CD8-positive, alpha-beta memory T cell (primary cell): Measurements from ENCODE around the gene GPC6. TPM values are rescaled to one million over a fixed set of nuclear protein-coding genes. Genes with fewer than 3 reads are reported as not detected.

Experiments used
- CTCF ChIA-PET: fragments of 350-600 bp; sonication (Branson Sonifier 250); formaldehyde crosslinking; loops from one replicate; lab custom pipeline; 2021; ENCODE audit warnings: antibody characterized with exemption; lab: Charles Lee
- POLR2A ChIA-PET: fragments of 350-600 bp; sonication (Branson Sonifier 250); formaldehyde crosslinking; loops from one replicate; lab custom pipeline; 2021; ENCODE audit warnings: antibody characterized with exemption; lab: Charles Lee
- DNase-seq, 5 donors: peaks; one replicate each; pipeline versions ENCODE4 v3.0.0 to v3.0.0-alpha.2; 2020 to 2022; ENCODE audit warnings: mixed read lengths in 1 of 5
- H3K27ac ChIP-seq: one replicate; pipeline ENCODE4 v1.7.0; 2013; ENCODE audit warnings: low read depth, mild to moderate bottlenecking, low read length, moderate library complexity
- H3K27me3 ChIP-seq: 2 replicates; pipeline ENCODE4 v1.7.0; 2013; ENCODE audit warnings: low read length, mild to moderate bottlenecking; ENCODE audit not compliant: insufficient read depth, poor library complexity, severe bottlenecking
- H3K36me3 ChIP-seq: 2 replicates; pipeline ENCODE4 v1.7.0; 2013; ENCODE audit warnings: mild to moderate bottlenecking, low read length, moderate library complexity; ENCODE audit not compliant: insufficient read depth
- H3K4me1 ChIP-seq: 2 replicates; pipeline ENCODE4 v1.7.0; 2013; ENCODE audit warnings: mild to moderate bottlenecking, low read length, moderate library complexity; ENCODE audit not compliant: insufficient read depth
- H3K4me3 ChIP-seq: 2 replicates; pipeline ENCODE4 v1.7.0; 2013; ENCODE audit warnings: mild to moderate bottlenecking, low read length
- H3K9me3 ChIP-seq: 2 replicates; pipeline ENCODE4 v1.7.0; 2013; ENCODE audit warnings: mild to moderate bottlenecking, low read length
- H3K27ac Mint-ChIP-seq, 8 donors: one replicate each; pipeline ENCODE4 v1.8.0; 2020 to 2021; ENCODE audit warnings: mixed read lengths in 8 of 8, mild to moderate bottlenecking in 6 of 8, inconsistent platforms in 3 of 8, moderate library complexity in 3 of 8
- H3K27me3 Mint-ChIP-seq, 2 donors: one replicate each; pipeline ENCODE4 v1.8.0; 2020 to 2021; ENCODE audit warnings: mixed read lengths in 2 of 2, mild to moderate bottlenecking in 1 of 2, moderate library complexity in 1 of 2
- H3K36me3 Mint-ChIP-seq, 3 donors: one replicate each; pipeline ENCODE4 v1.8.0; 2020 to 2021; ENCODE audit warnings: mixed read lengths in 3 of 3, inconsistent platforms in 1 of 3, mild to moderate bottlenecking in 1 of 3
- H3K4me1 Mint-ChIP-seq, 3 donors: one replicate each; pipeline ENCODE4 v1.8.0; 2020 to 2021; ENCODE audit warnings: mixed read lengths in 3 of 3, inconsistent platforms in 1 of 3, mild to moderate bottlenecking in 1 of 3
- H3K4me3 Mint-ChIP-seq, 7 donors: one replicate each; pipeline ENCODE4 v1.8.0; 2020 to 2021; ENCODE audit warnings: mixed read lengths in 7 of 7, mild to moderate bottlenecking in 6 of 7, moderate library complexity in 4 of 7, inconsistent platforms in 2 of 7
- H3K9me3 Mint-ChIP-seq, 5 donors: one replicate each; pipeline ENCODE4 v1.8.0; 2020 to 2022; ENCODE audit warnings: mixed read lengths in 5 of 5, mild to moderate bottlenecking in 3 of 5, moderate library complexity in 2 of 5, inconsistent platforms in 1 of 5
- polyA plus RNA-seq: library from polyadenylated mRNA; unstranded; fragments of 300-500 nt; fragmentation: Illumina TruSeq; gene quantifications from one replicate; pipeline ENCODE4 v1.2.3, GENCODE V29; 2021
- total RNA-seq, 2 experiments: library from RNA; stranded (reverse); gene quantifications; one replicate each; pipeline ENCODE4 v1.2.3, GENCODE V29; 2021

Gene GPC6
- total and polyA plus RNA-seq, 3 experiments from 2014 or later: not detected

- ChIA-PET POLR2A (no interaction called here), CTCF (no interaction called here)
- Mint-ChIP-seq H3K4me3 (no peak overlapping the region), H3K27ac (no peak overlapping the region), H3K9me3 (no peaks in the 10 kb centered on the region), H3K4me1 (no peaks in the 10 kb centered on the region), H3K36me3 (no peaks in the 10 kb centered on the region), H3K27me3 (peaks cover 3 to 11% of the 10 kb centered on the region in 2 donors)
- no peak overlapping the region for H3K4me3 ChIP-seq
- no peak for DNase-seq
- no peaks in the 10 kb centered on the region for H3K27me3 ChIP-seq
- no peaks in the 10 kb centered on the region for H3K9me3 ChIP-seq
- no peaks in the 10 kb centered on the region for H3K4me1 ChIP-seq
- no peak overlapping the region for H3K27ac ChIP-seq
- H3K36me3 ChIP-seq: no peaks in the 10 kb centered on the region
Measured at GRCh38 chr13:94030415-94031119, 804.0 kb downstream of the GPC6 start.

GRCh38 chr13:94031609-94032008, 805.0 kb downstream of the GPC6 start:
- CTCF ChIA-PET: no interaction called here
- no peak overlapping the region for H3K4me3 Mint-ChIP-seq
- Histone ChIP-seq H3K4me3 (no peak overlapping the region), H3K36me3 (no peaks in the 10 kb centered on the region), H3K4me1 (no peaks in the 10 kb centered on the region), H3K27ac (no peak overlapping the region), H3K9me3 (no peaks in the 10 kb centered on the region), H3K27me3 (no peaks in the 10 kb centered on the region)
- H3K4me1 Mint-ChIP-seq: no peaks in the 10 kb centered on the region
- DNase-seq: no peak
- no peaks in the 10 kb centered on the region for H3K36me3 Mint-ChIP-seq
- POLR2A ChIA-PET: no interaction called here
- peaks cover 1 to 14% of the 10 kb centered on the region in 2 donors for H3K27me3 Mint-ChIP-seq
- H3K9me3 Mint-ChIP-seq: no peaks in the 10 kb centered on the region
- H3K27ac Mint-ChIP-seq: no peak overlapping the region

- CTCF ChIA-PET: no interaction called here
- POLR2A ChIA-PET: no interaction called here
- Mint-ChIP-seq H3K9me3 (no peaks in the 10 kb centered on the region), H3K27me3 (peaks cover 1 to 19% of the 10 kb centered on the region in 2 donors), H3K4me3 (no peak overlapping the region), H3K36me3 (no peaks in the 10 kb centered on the region), H3K4me1 (no peaks in the 10 kb centered on the region), H3K27ac (no peak overlapping the region)
- Histone ChIP-seq H3K27ac (no peak overlapping the region), H3K9me3 (no peaks in the 10 kb centered on the region), H3K4me3 (no peak overlapping the region), H3K36me3 (no peaks in the 10 kb centered on the region), H3K4me1 (no peaks in the 10 kb centered on the region), H3K27me3 (no peaks in the 10 kb centered on the region)
- no peak for DNase-seq
Measured at GRCh38 chr13:94033098-94033497, 806.5 kb downstream of the GPC6 start.

GRCh38 chr13:94033830-94034642, 807.4 kb downstream of the GPC6 start:
- CTCF ChIA-PET: no interaction called here
- POLR2A ChIA-PET: no interaction called here
- H3K27me3 Mint-ChIP-seq: peaks cover 1 to 19% of the 10 kb centered on the region in 2 donors
- Histone ChIP-seq H3K27ac (no peak overlapping the region), H3K9me3 (no peaks in the 10 kb centered on the region), H3K4me3 (no peak overlapping the region), H3K36me3 (no peaks in the 10 kb centered on the region), H3K4me1 (no peaks in the 10 kb centered on the region), H3K27me3 (no peaks in the 10 kb centered on the region)
- H3K36me3 Mint-ChIP-seq: no peaks in the 10 kb centered on the region
- no peak for DNase-seq
- no peaks in the 10 kb centered on the region for H3K4me1 Mint-ChIP-seq
- H3K4me3 Mint-ChIP-seq: no peak overlapping the region
- H3K9me3 Mint-ChIP-seq: no peaks in the 10 kb centered on the region
- no peak overlapping the region for H3K27ac Mint-ChIP-seq

GRCh38 chr13:94050039-94050438, 823.4 kb downstream of the GPC6 start:
- Histone ChIP-seq H3K27ac (no peak overlapping the region), H3K27me3 (no peaks in the 10 kb centered on the region), H3K36me3 (no peaks in the 10 kb centered on the region), H3K4me1 (no peaks in the 10 kb centered on the region), H3K9me3 (no peaks in the 10 kb centered on the region), H3K4me3 (no peak overlapping the region)
- H3K4me1 Mint-ChIP-seq: no peaks in the 10 kb centered on the region
- ChIA-PET POLR2A (no interaction called here), CTCF (no interaction called here)
- no peaks in the 10 kb centered on the region for H3K9me3 Mint-ChIP-seq
- H3K36me3 Mint-ChIP-seq: no peaks in the 10 kb centered on the region
- H3K27ac Mint-ChIP-seq: no peak overlapping the region
- H3K4me3 Mint-ChIP-seq: no peak overlapping the region
- peaks cover 8 to 48% of the 10 kb centered on the region in 2 donors for H3K27me3 Mint-ChIP-seq
- no peak for DNase-seq

GRCh38 chr13:94050686-94051085, 824.1 kb downstream of the GPC6 start:
- H3K27me3 Mint-ChIP-seq: peaks cover 6 to 48% of the 10 kb centered on the region in 2 donors
- H3K9me3 Mint-ChIP-seq: no peaks in the 10 kb centered on the region
- Histone ChIP-seq H3K4me3 (no peak overlapping the region), H3K27ac (no peak overlapping the region), H3K36me3 (no peaks in the 10 kb centered on the region), H3K4me1 (no peaks in the 10 kb centered on the region), H3K27me3 (no peaks in the 10 kb centered on the region), H3K9me3 (no peaks in the 10 kb centered on the region)
- H3K4me3 Mint-ChIP-seq: no peak overlapping the region
- H3K27ac Mint-ChIP-seq: no peak overlapping the region
- no peak for DNase-seq
- no peaks in the 10 kb centered on the region for H3K4me1 Mint-ChIP-seq
- POLR2A ChIA-PET: no interaction called here
- CTCF ChIA-PET: no interaction called here
- no peaks in the 10 kb centered on the region for H3K36me3 Mint-ChIP-seq

GRCh38 chr13:94053986-94054593, 827.5 kb downstream of the GPC6 start:
- no peak overlapping the region for H3K4me3 Mint-ChIP-seq

GRCh38 chr13:94056362-94056990, 829.9 kb downstream of the GPC6 start:
- Histone ChIP-seq H3K4me1 (no peaks in the 10 kb centered on the region), H3K9me3 (no peaks in the 10 kb centered on the region), H3K36me3 (no peaks in the 10 kb centered on the region), H3K27me3 (no peaks in the 10 kb centered on the region), H3K27ac (no peak overlapping the region), H3K4me3 (no peak overlapping the region)
- Mint-ChIP-seq H3K36me3 (no peaks in the 10 kb centered on the region), H3K4me3 (no peak overlapping the region), H3K27me3 (peaks cover 1 to 16% of the 10 kb centered on the region in 2 donors), H3K9me3 (no peaks in the 10 kb centered on the region), H3K27ac (no peak overlapping the region), H3K4me1 (no peaks in the 10 kb centered on the region)
- DNase-seq: no peak
- ChIA-PET CTCF (no interaction called here), POLR2A (no interaction called here)

More at GRCh38 chr13:94053986-94054593, 827.5 kb downstream of the GPC6 start:
- H3K36me3 ChIP-seq: no peaks in the 10 kb centered on the region
- no peak for DNase-seq
- Mint-ChIP-seq H3K27ac (no peak overlapping the region), H3K4me1 (no peaks in the 10 kb centered on the region), H3K9me3 (no peaks in the 10 kb centered on the region), H3K27me3 (peaks cover 4 to 31% of the 10 kb centered on the region in 2 donors), H3K36me3 (no peaks in the 10 kb centered on the region)
- no peak overlapping the region for H3K4me3 ChIP-seq
- ChIA-PET CTCF (no interaction called here), POLR2A (no interaction called here)
- no peaks in the 10 kb centered on the region for H3K4me1 ChIP-seq
- no peaks in the 10 kb centered on the region for H3K9me3 ChIP-seq
- no peaks in the 10 kb centered on the region for H3K27me3 ChIP-seq
- H3K27ac ChIP-seq: no peak overlapping the region
